Activated naive CD8-positive, alpha-beta T cell treated with anti-CD3 and anti-CD28 coated beads, Interleukin-2, amount 50 U/mL, for 16 hours (primary cell): ENCODE data around the gene ACER1.
A peak's percentile ranks its signal among the peaks of the same experiment; 100 is the strongest.
"Not testable (repeated sequence)": the region's sequence is repeated elsewhere in the genome, so short reads cannot be mapped to it uniquely, and the experiment has no call there.

Experiments used
- DNase-seq: peaks from one replicate; pipeline ENCODE4 v3.0.0-alpha.2; 2020; ENCODE audit warnings: low read depth, low spot score

The ACER1 gene

DNA sequence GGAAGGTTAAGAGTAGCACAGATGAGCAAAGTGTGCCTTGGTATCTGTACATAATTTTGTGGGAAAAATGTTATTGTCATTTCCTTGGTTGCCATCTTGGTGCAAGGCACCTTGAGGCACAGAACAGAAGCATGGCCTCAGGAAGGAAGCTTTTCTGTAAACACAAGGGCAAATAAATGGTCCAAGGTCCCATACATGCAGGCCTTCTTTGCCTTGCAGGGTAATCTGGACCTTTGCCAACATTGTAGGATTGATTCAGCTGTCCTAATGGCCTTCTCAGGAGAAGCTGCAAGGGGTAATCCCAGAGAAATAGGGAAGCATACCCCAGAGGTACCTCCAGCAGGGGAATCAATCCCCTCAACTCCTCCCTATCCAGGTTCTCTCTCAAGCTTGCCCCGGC, 44.7 kb downstream of the ACER1 start:
- DNase-seq = no peak

DNA sequence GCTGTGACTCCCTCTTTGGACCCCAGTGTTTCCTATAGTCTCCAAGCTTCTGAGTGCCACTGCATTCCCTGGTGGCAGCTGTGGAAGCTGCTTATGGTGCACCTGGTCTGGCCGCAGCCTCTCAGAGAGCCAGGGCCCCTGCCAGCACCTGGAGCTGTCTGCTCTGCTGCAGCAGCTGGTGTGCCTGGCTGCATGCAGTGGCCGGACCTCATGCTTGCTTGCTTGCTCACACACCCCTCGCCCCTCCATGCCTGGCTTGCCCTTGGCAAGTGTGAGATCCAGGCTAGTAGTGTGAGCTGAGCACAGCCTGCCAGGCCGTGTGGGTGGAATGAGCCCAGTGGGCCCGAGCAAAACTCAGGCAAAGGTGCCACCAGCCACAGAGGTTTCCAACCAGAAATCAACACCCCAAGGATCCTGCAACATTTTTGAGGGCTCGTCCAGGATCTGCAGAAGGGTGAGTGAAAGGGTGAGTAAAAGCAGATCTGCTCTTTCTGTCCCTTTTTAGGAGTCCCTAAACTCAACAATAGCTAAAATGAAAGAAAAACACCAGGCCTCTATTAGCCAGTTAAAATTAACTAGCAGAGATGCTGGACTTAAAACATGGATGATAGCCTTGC, 46.0 kb downstream of the ACER1 start:
- no peak for DNase-seq

DNA sequence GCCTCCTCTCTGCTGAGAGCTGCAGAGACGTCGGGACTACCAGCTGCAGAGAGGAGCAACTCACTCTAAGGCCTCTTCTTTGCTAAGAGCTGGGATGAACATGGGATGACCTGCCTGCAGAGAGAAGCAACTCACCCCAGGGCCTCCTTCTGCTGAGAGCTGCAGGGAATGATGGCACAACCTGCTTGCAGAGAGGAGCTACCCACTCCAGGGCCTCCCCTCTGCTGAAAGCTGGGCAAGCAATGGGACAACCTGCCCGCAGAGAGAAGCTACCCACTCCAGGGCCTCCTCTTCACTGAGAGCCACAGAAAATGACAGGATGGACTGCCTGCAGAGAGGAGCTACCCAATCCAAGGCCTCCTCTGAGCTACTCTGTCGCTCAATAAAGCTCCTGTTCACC, 46.7 kb downstream of the ACER1 start:
- no peak for DNase-seq

DNA sequence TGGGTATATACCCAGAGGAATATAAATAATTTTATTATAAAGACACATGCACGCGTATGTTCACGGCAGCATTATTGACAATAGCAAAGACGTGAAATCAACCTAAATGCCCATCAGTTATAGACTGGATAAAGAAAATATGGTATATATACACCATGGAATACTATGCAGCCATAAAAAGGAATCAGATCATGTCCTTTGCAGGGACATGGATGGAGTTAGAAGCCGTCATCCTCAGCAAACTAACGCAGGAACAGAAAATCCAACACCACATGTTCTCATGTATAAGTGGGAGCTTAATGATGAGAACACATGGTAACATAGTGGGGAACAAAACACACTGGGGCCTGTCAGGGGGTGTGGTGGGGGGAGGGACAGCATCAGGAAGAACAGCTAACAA, 51.0 kb downstream of the ACER1 start:
- DNase-seq = not testable (repeated sequence)

DNA sequence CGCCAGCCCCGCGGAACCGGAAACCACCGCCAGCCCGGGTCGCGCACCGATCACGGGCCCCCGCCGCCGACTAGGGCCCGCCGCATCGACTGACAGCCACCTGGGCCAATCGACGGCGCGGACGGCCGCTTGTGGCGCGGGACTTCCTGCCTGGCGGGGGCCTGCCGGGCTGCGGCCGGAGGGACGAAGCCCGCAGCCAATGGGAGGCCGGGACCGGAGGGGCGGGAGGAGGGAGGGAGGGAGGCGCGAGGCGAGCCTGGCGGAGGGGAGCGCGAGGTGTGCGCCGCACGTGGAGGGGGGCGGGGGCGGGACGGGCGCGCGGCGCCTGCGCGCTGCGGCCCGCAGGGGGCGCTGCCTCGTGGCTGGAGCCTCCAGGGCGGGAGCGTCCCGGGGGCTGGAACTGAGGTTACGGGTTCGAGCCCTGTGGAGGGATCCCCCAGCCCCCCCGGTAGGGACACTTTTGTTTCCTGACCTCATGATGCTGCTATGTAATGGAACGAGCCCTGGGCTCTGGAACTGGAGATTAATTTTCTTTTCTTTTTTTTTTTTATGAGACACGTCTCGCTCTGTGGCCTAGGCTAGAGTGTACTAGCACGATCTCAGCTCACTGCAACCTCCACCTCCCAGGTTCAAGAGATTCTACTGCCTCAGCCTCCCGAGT, 53.4 kb downstream of the ACER1 start, which contains the start of gene MLLT1:
Gene MLLT1 (minus strand): TSS at position 45 of the 661 bp plus-strand sequence. CDS start 191 bp downstream, outside the sequence.
- peak; percentile 94 for DNase-seq

DNA sequence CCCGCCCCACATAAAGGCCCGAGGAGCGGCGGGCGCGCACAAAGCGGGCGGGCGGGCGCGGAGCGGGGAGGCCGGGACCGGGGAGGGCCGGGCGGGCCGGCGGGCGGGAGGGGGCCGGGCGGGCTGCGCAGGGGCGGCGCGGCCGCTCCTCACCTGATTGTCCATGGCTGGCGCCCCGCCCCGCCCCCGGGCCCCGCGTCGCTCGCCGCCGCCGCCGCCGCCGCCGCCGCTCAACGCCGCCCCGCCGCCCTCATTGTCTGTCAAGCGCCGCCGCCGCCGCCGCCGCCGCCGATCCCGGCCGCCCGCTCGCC, 53.8 kb downstream of the ACER1 start:
- DNase-seq = no peak

DNA sequence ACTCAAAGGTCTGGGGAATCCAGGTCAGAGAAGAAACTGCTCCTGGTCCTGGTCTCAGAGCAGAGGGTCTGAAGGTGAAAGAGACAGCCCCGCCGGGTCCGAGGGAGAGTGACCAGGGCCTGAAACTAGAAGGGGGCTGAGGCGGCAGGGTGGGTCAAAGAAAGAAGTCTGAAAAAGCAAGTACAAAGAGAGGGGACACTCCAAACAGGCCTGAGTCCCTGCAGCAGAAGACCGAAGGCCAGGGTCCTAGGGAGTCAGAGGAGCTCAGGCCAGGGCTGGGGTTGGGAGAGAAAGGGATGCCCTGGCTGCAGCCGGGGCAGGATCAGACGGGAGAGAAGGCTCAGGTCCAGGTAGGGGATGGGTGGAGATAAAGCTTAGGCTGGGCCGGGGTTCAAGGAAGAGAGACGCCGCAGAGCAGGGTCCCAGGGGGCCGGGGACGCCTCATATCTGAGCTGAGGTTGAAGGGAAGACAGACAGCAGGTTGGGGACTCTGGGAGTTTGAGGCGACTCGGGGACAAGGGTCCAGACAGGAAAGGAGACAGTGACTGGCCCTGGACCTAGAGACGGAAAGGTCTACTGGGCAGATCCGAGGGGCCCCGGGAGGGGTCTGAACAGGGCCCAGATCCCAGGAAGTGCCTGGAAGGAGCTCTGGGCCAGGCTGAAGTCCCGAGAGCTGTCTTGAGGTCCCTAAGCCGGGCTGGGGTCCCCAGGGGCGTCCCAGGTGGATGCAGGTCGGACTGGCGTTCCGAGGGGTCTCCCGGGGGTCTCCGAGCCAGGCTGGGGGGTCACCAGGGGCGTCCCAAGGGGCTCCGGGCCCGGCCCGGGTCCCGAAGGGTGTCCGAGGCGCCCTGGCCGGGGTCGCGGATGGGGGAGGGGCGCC, 54.4 kb downstream of the ACER1 start:
- no peak for DNase-seq

DNA sequence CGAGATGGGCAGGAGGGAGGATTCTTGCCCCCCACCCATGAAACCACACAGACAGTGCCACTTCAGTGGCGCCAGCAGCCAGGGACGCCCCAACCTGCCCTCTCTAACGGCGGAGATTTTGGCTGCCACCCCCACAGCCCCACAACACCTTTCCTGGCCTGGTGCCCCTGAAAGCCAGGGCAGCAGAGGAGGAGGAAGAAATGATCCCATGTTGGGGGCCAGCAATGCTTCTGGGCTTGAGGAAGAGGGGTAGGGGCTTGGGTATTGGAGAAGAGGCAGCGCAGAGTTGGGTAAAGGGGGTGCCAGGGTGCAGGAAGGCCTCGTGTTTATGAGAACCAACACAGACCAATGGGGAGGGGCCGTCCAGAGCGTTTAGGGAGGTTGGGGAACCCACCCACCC, 55.4 kb downstream of the ACER1 start:
- DNase-seq = no peak

DNA sequence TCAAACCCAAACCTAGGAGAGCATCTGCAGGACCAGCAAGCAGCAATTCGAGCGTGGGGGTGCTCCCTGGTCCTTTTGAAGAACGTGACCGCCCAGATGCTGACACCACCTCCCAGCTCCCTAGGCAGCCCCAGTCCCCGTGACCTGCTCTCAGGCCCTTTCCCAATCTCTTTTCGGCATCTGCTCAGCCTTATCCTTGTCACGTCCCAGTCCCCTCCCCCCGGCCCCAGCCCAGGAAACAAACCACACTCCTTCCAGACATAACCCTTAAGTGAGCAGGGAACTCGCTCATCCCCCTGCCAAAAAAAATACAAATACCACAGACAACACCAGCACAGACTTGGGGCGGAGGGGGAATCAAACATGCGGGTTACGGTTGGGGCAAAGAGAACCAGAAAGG, 57.0 kb downstream of the ACER1 start:
- no peak for DNase-seq

DNA sequence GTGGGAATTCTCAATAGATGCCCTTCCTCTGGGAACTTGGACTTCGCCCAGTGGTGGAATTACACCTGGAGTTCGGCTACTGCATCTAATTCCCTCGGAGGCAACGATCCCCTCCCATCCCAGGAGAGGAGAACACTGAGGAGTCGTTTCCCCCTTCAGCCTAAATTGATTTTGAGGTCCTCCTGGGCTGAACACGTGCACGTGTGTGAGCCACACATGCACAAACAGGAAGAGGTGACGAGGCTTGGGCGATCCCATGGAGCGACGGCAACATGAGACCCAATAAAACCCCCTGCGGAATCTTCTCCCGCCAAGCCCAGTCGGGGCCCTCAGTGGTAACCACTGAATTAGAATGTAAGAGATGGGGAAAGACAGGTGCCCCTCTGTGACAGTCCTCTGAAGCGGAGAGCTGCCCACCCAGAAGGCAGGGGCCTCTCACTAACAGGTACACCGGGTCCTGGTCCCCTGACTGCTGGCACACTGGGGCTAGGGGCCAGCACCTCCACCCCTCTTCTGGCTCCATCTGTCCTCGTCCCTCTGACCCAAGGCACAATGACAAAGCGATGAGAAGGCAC, 58.2 kb downstream of the ACER1 start:
- DNase-seq = no peak

DNA sequence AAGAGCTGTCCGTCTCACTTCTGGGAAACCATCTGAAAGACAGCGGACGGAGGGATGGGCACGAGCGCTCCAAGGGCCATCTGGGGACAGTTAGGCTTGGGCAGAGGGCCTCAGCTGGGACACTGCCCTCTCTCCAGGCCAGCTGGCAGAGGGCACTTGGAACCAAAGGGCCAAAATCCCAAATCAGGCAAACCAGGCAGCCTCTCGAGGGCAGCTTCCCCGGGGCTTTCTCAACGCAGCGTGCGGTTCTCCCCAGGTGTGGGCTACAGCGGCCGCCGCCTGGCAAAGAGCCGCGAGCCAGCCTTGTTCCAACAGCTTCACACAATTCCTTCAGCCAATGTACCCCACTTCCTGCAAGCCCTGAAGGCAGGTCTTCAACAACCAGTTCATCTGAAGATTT, 58.7 kb downstream of the ACER1 start:
- DNase-seq = no peak

DNA sequence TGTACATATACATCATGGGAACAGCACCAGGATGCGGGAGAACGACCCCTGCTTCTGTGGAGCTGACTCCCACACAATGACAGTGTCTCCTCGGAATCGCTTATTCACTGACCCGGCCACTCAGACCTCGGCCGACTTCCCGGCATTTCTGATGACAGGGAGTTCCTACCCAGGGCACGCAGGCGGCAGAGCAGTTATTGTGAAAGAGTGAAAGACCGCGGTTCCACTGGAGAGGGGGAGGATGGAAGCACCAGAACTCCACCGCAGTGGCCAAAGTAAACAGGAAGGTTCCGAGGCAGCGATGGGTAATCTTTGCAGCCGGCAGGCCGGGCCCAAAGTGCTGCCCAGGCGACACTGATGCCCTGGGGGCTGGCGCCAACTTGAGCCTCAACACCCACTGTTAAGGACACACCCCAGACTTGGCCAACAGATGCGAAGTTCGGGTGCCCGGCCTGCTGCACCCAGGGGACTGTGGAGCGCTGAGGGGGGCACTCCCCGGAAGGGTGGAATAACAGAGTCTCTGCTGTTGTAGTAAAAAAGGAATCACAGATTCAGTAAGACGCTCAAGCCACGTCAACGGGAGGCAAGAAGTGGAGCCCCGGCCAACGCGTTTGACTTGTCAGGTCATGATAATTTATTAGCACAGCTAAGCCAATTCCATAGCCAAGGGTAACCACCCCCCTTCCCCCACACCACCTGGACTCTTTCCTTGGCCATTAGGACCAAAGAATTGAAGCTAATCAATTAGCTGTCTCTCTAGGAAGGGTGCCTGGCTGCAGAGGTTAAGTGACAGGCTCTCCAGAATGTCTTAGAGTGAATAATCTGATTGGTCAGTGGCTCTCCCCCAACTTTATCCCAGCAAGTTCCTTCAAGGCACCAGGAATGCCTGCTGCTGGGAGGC, 59.5 kb downstream of the ACER1 start:
- DNase-seq = no peak

DNA sequence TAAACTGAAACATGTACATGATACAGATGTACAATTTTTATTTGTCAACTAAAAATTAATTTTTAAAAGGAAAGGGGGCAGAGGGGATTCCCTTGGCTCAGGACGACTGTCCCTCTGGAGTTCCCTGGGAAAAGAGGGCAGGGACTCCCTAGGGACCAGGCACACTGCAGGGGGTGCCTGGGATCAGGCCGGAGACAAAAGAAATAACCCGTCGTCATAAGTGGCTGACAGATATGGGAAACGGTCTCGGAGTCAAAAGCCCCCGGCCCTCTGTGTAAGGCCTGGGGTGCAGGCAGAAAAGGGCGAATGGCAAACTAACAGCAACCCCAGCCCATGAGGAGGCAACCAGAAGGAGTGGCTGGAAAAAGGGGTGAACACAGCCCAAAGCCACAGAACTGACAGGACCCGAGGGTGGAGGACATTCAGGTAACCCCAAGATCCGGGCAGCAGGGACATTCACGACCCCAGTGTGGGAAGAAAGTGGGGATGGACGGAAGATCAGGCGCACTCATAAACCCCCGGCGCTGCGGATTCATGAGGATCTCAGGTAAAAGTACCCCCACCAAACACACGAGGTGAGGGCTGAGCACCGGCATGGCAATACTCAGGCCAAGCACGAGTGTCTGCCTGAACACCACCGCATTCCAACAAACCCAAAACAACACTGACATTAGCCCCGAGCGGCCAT, 60.4 kb downstream of the ACER1 start:
- no peak for DNase-seq

DNA sequence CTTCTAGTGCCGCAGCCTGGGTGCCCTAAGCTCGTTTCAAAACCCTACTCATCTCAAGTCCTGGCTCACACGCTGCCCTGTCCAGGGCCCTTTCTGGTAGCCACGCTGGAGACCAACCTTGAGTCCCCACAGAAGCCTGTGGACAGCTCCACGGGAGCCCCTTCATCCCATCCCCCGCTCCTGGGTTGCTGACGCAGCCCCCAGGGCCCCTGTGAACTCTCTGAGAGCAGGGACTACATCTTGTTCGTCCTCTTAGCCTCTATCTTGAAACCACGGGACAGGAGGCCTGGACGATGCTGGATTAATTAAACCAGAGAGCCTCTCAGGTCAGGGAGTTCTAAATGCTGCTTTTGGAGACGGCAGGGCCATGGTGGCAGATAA, 61.0 kb downstream of the ACER1 start:
- no peak for DNase-seq

DNA sequence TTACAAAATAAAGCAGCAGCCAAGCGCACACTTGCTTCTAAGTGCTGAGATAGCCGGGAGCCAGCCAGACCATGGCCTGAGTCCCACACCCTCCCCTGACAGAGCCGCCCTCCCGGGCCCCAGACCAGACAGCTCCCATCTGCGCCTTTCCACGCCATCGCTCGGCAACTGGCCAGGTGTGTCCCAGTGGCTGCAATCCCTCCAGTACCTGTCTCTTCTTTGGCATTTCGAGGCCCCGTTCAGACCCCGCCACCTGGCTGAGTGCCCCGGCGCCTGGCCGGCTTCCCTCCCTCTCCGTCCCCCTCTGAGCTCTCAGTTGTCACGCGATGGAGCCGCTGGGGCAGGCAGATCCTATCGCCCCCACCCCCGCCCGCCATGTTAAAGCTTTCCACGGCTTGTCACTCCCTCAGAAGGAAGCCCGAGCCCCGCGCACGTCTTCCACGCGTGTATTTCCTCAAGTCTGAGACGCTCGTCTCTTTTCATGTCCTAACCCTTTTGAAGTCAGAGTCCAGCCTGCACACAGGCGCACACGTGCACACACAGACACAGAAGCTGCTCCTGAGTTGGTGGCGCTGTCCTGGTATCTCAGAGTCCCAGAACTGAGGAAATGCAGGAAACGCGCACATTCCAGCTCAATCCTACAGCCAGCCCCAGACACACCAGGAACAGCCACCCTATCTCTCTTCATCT, 61.5 kb downstream of the ACER1 start:
- no peak for DNase-seq

DNA sequence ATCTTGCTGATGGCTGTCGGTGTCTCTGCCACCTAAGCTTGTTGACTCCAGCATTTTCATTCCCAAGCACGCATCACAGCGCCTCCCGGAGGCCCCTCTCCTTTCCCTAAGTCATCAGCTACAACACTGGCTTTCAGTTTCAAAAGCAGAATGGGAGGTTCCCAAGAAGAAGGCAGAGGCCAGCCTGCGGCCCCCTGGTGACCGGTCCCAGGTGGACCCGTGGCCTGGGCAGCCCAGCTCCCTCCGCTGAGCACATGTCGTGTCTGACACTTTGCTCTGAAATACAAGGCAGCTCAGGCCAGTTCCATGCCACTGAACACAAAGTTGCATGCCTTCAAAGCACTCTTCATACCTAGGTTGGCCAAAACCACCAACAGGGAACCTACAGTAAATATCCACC, 62.2 kb downstream of the ACER1 start:
- DNase-seq = no peak

DNA sequence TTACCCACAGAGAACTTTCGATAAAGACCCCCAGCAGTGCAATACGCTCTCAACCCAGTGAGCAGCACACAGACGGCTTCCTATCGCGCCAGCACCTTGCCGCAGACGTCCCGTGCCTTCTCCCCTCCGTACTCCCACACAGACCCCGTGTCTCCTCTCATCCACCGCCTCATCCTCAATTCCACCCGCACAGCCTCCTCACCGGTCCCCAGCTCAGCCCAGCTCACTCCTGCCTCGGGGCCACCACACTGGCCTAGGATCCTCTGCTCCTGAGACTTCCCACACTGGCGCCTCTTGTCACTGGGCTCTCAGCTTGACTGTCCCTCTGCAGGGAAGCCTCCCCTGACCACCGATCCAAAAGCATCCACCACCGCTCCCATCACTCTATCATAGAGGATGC, 62.6 kb downstream of the ACER1 start:
- no peak for DNase-seq

DNA sequence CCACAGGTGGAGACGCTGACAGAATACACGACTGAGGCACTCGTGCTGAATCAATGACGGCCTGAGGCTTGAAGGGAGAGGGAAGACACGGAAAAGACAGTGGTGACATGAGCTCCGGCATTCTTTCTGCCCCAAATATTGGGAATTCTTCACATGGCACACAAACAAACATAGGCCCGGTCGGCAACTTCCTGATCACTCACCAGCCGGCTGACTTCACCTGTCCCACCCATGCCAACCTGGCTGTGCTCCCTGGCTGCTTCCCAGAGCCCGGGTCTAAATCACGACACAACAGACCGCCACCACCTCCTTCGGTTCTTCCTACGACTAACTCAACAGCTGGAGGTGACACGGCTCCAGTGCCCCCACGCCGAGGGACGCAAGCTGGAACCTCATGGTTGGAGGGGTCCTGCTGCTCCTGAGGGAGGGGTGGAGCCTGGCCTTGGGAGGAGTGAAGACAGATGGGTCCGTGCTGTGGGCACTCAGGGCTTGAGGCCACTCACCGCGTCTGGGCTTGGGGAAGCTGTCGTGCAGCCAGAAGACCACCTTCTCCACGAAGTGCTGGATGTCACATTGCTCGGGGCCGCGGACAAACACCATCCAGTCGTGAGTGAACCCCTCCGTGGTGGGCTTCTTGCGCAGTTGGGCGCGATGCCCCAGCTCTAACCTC, 63.2 kb downstream of the ACER1 start:
- DNase-seq = no peak

DNA sequence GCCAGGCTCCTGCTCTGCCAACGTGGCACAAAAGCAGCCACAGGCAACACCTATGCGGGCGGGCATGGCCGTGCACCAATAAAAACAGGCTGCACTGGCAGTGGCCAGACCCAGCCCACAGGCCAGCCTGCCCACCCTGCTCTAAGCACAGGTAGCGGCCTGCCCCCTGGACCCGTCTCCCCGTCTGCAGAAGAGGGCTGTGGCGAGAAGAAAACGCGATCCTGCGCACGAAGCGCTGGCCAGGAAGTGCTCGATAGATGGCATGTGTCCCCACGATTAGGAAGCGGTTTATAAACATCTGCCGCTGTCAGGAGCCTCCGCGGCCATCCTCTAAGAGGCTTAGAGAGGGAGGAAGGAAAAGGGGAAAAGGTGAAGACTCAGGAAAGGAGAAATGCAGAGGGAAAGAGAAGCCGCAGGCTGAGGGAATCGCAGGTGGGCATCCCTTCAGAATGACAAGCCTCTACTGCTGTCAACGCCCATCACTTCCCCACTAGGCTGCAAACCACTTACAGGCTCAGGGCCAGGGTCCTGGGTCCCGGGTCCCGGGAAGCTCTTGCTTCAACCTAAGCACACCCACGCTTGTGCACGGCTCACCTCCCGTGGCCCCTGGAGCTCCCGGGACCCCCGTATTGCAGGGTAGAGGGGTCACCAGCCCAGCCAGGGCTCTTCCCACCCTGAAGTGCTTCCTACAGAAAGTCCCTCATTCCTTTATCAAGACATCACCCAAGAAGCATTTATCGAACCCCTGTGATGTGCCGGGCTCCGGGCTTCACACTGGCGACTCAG, 64.1 kb downstream of the ACER1 start:
- DNase-seq = no peak
